H9 (cell line): Measurements from ENCODE around the gene AKAP17A. TPM values are rescaled to one million over a fixed set of nuclear protein-coding genes. Genes with fewer than 3 reads are reported as not detected.

Source experiments
- DNase-seq: peaks from one replicate; pipeline ENCODE4 v3.0.0-alpha.2; 2017
- H2AFZ ChIP-seq: one replicate; pipeline ENCODE4 v1.6.1; 2013; ENCODE audit warnings: mild to moderate bottlenecking, low read length, control low read depth, moderate library complexity
- H2AK5ac ChIP-seq: 2 replicates; pipeline ENCODE4 v1.6.1; 2013; ENCODE audit warnings: low read length, control low read depth, mixed read lengths; ENCODE audit not compliant: insufficient read length
- H2BK120ac ChIP-seq: one replicate; pipeline ENCODE4 v1.6.1; 2013; ENCODE audit warnings: low read depth, mild to moderate bottlenecking, low read length, control low read depth, inconsistent platforms; ENCODE audit not compliant: poor library complexity, severe bottlenecking
- H2BK12ac ChIP-seq: 2 replicates; pipeline ENCODE4 v1.6.1; 2013; ENCODE audit warnings: low read length, control low read depth, mixed read lengths, low read depth; ENCODE audit not compliant: insufficient read length
- H2BK15ac ChIP-seq: 2 replicates; pipeline ENCODE4 v1.6.1; 2013; ENCODE audit warnings: low read depth, low read length, control low read depth
- H2BK20ac ChIP-seq: one replicate; pipeline ENCODE4 v1.6.1; 2013; ENCODE audit warnings: low read depth, mild to moderate bottlenecking, low read length, control low read depth, inconsistent platforms; ENCODE audit not compliant: poor library complexity, severe bottlenecking
- H2BK5ac ChIP-seq: 2 replicates; pipeline ENCODE4 v1.6.1; 2013; ENCODE audit warnings: low read length, control low read depth, mixed read lengths; ENCODE audit not compliant: insufficient read length
- H3K14ac ChIP-seq: 2 replicates; pipeline ENCODE4 v1.6.1; 2013; ENCODE audit warnings: low read length, control low read depth; ENCODE audit not compliant: insufficient read depth
- H3K18ac ChIP-seq: 2 replicates; pipeline ENCODE4 v1.6.1; 2013; ENCODE audit warnings: low read depth, mild to moderate bottlenecking, mixed read lengths, low read length, control low read depth; ENCODE audit not compliant: insufficient read length
- H3K23ac ChIP-seq: 2 replicates; pipeline ENCODE4 v1.6.1; 2013; ENCODE audit warnings: low read length, control low read depth, mixed read lengths, low read depth; ENCODE audit not compliant: insufficient read length
- H3K23me2 ChIP-seq: 2 replicates; pipeline ENCODE4 v1.6.1; 2013; ENCODE audit warnings: low read depth, mild to moderate bottlenecking, mixed read lengths, low read length, control low read depth; ENCODE audit not compliant: insufficient read length, poor library complexity, severe bottlenecking
- H3K27ac ChIP-seq: 2 replicates; pipeline ENCODE4 v1.5.1; 2013; ENCODE audit warnings: low read length, control low read depth, mixed read lengths, low read depth; ENCODE audit not compliant: insufficient read length
- H3K27me3 ChIP-seq: 2 replicates; pipeline ENCODE4 v1.6.1; 2013; ENCODE audit warnings: low read length, control low read depth, inconsistent platforms; ENCODE audit not compliant: insufficient read depth
- H3K4ac ChIP-seq: 2 replicates; pipeline ENCODE4 v1.6.1; 2013; ENCODE audit warnings: low read depth, mild to moderate bottlenecking, control low read depth, inconsistent platforms, low read length, moderate library complexity
- H3K4me1 ChIP-seq: 2 replicates; pipeline ENCODE4 v1.6.1; 2013; ENCODE audit warnings: low read length, control low read depth, inconsistent platforms; ENCODE audit not compliant: insufficient read depth
- H3K4me2 ChIP-seq: 2 replicates; pipeline ENCODE4 v1.6.1; 2013; ENCODE audit warnings: low read length, control low read depth, mixed read lengths; ENCODE audit not compliant: insufficient read length, insufficient read depth
- H3K56ac ChIP-seq: 2 replicates; pipeline ENCODE4 v1.6.1; 2013; ENCODE audit warnings: low read depth, mild to moderate bottlenecking, mixed read lengths, low read length, control low read depth; ENCODE audit not compliant: insufficient read length
- H3K79me1 ChIP-seq: 2 replicates; pipeline ENCODE4 v1.6.1; 2013; ENCODE audit warnings: low read depth, mild to moderate bottlenecking, moderate library complexity, low read length, control low read depth, inconsistent platforms; ENCODE audit not compliant: insufficient read depth, poor library complexity, severe bottlenecking
- H3K79me2 ChIP-seq: 2 replicates; pipeline ENCODE4 v1.6.1; 2013; ENCODE audit warnings: low read length, control low read depth, inconsistent platforms; ENCODE audit not compliant: insufficient read depth
- H3K9ac ChIP-seq: 2 replicates; pipeline ENCODE4 v1.6.1; 2013; ENCODE audit warnings: low read length, control low read depth, mixed read lengths; ENCODE audit not compliant: insufficient read length; ENCODE audit errors: extremely low read depth
- H3K9me3 ChIP-seq: one replicate; pipeline ENCODE4 v1.6.1; 2013; ENCODE audit warnings: low read depth, low read length, inconsistent platforms; ENCODE audit not compliant: control insufficient read depth
- H3T11ph ChIP-seq: one replicate; pipeline ENCODE4 v1.6.1; 2013; ENCODE audit warnings: mild to moderate bottlenecking, low read length, control low read depth, inconsistent platforms
- H4K20me1 ChIP-seq: one replicate; pipeline ENCODE4 v1.6.1; 2013; ENCODE audit not compliant: control insufficient read depth, insufficient read length, insufficient read depth
- H4K5ac ChIP-seq: 2 replicates; pipeline ENCODE4 v1.6.1; 2013; ENCODE audit warnings: low read depth, mild to moderate bottlenecking, mixed read lengths, low read length, control low read depth; ENCODE audit not compliant: insufficient read length
- H4K8ac ChIP-seq: replicated peaks from 2 replicates; pipeline ENCODE4 v1.6.1; 2013; ENCODE audit warnings: low read length, control low read depth, mixed read lengths, low read depth; ENCODE audit not compliant: insufficient read length
- H4K91ac ChIP-seq: 2 replicates; pipeline ENCODE4 v1.6.1; 2013; ENCODE audit warnings: low read depth, mild to moderate bottlenecking, moderate library complexity, mixed read lengths, low read length, control low read depth; ENCODE audit not compliant: insufficient read length
- H3K27ac Mint-ChIP-seq, 3 experiments: 2 replicates in 2 of 3; 3 replicates in 1 of 3; pipeline ENCODE4 v1.8.0; 2020 to 2021; ENCODE audit warnings: mixed read lengths in 3 of 3, mild to moderate bottlenecking in 1 of 3, moderate library complexity in 1 of 3
- H3K27me3 Mint-ChIP-seq: 2 replicates; pipeline ENCODE4 v1.8.0; 2021; ENCODE audit warnings: low read depth, mild to moderate bottlenecking, moderate library complexity, mixed read lengths
- H3K36me3 Mint-ChIP-seq, 3 experiments: 2 replicates in 2 of 3; 3 replicates in 1 of 3; pipeline ENCODE4 v1.8.0; 2020 to 2021; ENCODE audit warnings: low read depth in 3 of 3, mixed read lengths in 3 of 3; ENCODE audit not compliant: insufficient read depth in 1 of 3
- H3K4me1 Mint-ChIP-seq, 2 experiments: 2 replicates each; pipeline ENCODE4 v1.8.0; 2020; ENCODE audit warnings: mixed read lengths in 2 of 2
- H3K4me3 Mint-ChIP-seq, 2 experiments: 2 replicates in 1 of 2; 3 replicates in 1 of 2; pipeline ENCODE4 v1.8.0; 2020 to 2021; ENCODE audit warnings: mild to moderate bottlenecking in 2 of 2, mixed read lengths in 2 of 2, moderate library complexity in 1 of 2
- H3K9me3 Mint-ChIP-seq, 2 experiments: 2 replicates in 1 of 2; 3 replicates in 1 of 2; pipeline ENCODE4 v1.8.0; 2020; ENCODE audit warnings: mild to moderate bottlenecking in 2 of 2, mixed read lengths in 2 of 2, moderate library complexity in 1 of 2
- CTCF ChIP-seq: fragments of 200-600 bp; sonication (generic); conservative IDR thresholded peaks from 3 replicates; pipeline ENCODE4 v1.8.0; 2021; ENCODE audit warnings: antibody characterized with exemption, mild to moderate bottlenecking
- WGBS: extraction: QIAGEN DNeasy Blood & Tissue Kit; methylation state at CpG from one replicate; pipeline ENCODE4 v1.1.7; 2013; ENCODE audit warnings: missing lambda C conversion rate, low lambda C conversion rate, mixed read lengths; ENCODE audit not compliant: insufficient read length; ENCODE audit errors: extremely low coverage; 5-methylcytosine and 5-hydroxymethylcytosine counted together
- total RNA-seq: library from RNA; stranded (reverse); gene quantifications from 2 replicates; pipeline ENCODE4 v1.2.1, GENCODE V29; 2021

AKAP17A gene
- total RNA-seq, 1 experiment from 2014 or later = 39.7 TPM

DNA sequence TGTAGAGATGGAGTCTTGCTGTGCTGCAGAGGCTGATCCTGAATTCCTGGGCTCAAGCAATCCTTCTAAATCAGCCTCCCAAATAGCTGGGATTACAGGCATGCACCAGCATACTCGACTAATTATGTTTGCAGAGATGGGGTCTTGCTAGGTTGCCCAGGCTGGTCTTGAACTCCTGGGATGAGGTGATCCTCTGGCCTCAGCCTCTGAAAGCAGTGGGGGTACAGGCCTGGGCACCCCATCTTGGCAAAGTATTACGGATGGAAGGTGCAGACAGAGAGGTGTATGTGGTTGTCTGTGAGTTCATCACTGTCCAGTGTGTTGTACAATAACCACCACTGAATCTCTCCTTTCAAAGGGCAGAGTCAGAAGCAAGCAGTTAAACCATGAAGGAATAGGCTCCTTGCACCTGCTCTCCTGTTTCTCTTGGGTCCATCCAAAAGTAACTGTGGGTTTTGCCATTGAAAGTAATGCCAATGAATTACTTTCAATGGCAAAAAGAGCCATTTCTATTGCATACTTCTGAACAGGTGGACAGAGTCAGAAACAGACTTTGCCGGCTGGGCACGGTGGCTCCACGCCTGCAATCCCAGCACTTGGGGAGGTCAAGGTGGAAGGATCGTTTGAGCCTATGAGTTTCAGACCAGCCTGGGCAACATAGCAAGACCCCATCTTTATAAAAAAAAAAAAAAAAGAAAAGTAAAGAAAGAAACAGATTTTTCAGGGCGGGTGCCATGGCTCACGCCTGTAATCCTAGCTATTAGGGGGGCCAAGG is 7.0 kb upstream of the AKAP17A start:
- Histone ChIP-seq H2AFZ (no peak overlapping the region), H3T11ph (no peak overlapping the region)

More for the DNA sequence above, 7.0 kb upstream of the AKAP17A start:
- Histone ChIP-seq H3K79me1 (no peaks in the 10 kb centered on the region), H3K14ac (no peak overlapping the region), H3K23me2 (no peaks in the 10 kb centered on the region), H4K20me1 (no peaks in the 10 kb centered on the region), H2BK5ac (no peak overlapping the region), H2BK20ac (no peak overlapping the region), H3K4ac (no peak overlapping the region), H4K91ac (no peak overlapping the region), H3K56ac (no peak overlapping the region), H3K27ac (no peak overlapping the region), H2BK12ac (no peak overlapping the region), H2BK120ac (no peak overlapping the region), H3K18ac (no peak overlapping the region), H4K8ac (no peak overlapping the region), H2BK15ac (no peak overlapping the region), H3K9ac (no peak overlapping the region), H3K27me3 (no peaks in the 10 kb centered on the region), H3K4me1 (no peaks in the 10 kb centered on the region), H3K4me2 (no peak overlapping the region), H3K9me3 (no peaks in the 10 kb centered on the region), H4K5ac (no peak overlapping the region), H2AK5ac (no peak overlapping the region), H3K79me2 (no peaks in the 10 kb centered on the region), H3K23ac (no peak overlapping the region)
- Mint-ChIP-seq H3K4me3 (no peak overlapping the region), H3K36me3 (no peaks in the 10 kb centered on the region; a peak in 1 of 7 replicates), H3K27ac (no peak overlapping the region), H3K4me1 (peaks cover 7 to 11% of the 10 kb centered on the region in 2 experiments), H3K9me3 (peaks cover 9 to 12% of the 10 kb centered on the region in 2 experiments), H3K27me3 (no peaks in the 10 kb centered on the region; the same call in 1 of the 2 replicates)
- no CpG with 5 or more reads among the region's 8 CpGs for WGBS
- no peak for DNase-seq
- TF ChIP-seq CTCF = no peak
